Bronchial epithelial cell (primary cell): ENCODE results near the gene HSD17B14. TPM values are rescaled to one million over a fixed set of nuclear protein-coding genes. Genes with fewer than 3 reads are reported as not detected.

Source experiments
- DNase-seq: peaks from one replicate; pipeline ENCODE4 v3.0.0-alpha.2; 2010; ENCODE audit warnings: low read depth
- FAIRE-seq: peaks from 2 replicates; lab custom pipeline; 2011; peaks lifted over from hg19 to GRCh38; lab: Jason Lieb, UNC
- H3K27me3 ChIP-seq: 2 replicates; pipeline ENCODE4 v1.5.1; 2011; ENCODE audit warnings: low read length; ENCODE audit not compliant: control insufficient read depth, insufficient read depth
- H3K36me3 ChIP-seq: 2 replicates; pipeline ENCODE4 v1.5.1; 2011; ENCODE audit warnings: low read length; ENCODE audit not compliant: control insufficient read depth, insufficient read depth
- H3K4me3 ChIP-seq: 2 replicates; pipeline ENCODE4 v1.5.1; 2011; ENCODE audit warnings: mild to moderate bottlenecking, low read depth, low read length, control low read depth
- CTCF ChIP-seq: IDR thresholded peaks from 2 replicates; pipeline ENCODE4 v1.5.1; 2011; ENCODE audit warnings: mild to moderate bottlenecking, moderate library complexity, low read length, control low read depth, inconsistent platforms; ENCODE audit not compliant: insufficient read depth, severe bottlenecking
- total RNA-seq: library from RNA; depleted of rRNA; stranded (reverse); fragments of >200 nt; gene quantifications from 2 replicates; pipeline ENCODE4 v1.2.1, GENCODE V29; 2014

HSD17B14 gene
- total RNA-seq, 1 donor from 2014 or later = 1.3 TPM

- H3K27me3 ChIP-seq = no peaks in the 10 kb centered on the region
- DNase-seq (peak; percentile 28), FAIRE-seq (no peak)
- peak overlapping the region; percentile 21 for H3K4me3 ChIP-seq
- peaks cover 5% of the 10 kb centered on the region for H3K36me3 ChIP-seq
- no peak for TF ChIP-seq CTCF
Observed at GRCh38 chr19:48812094-48812929, 24.0 kb downstream of the HSD17B14 start.

GRCh38 chr19:48810151-48810550 lies 26.1 kb downstream of the HSD17B14 start:
- Histone ChIP-seq H3K36me3 (peaks cover 11% of the 10 kb centered on the region), H3K4me3 (peak overlapping the region; percentile 85), H3K27me3 (no peaks in the 10 kb centered on the region)
- DNase-seq = no peak
- TF ChIP-seq CTCF = no peak
- FAIRE-seq = peak; percentile 66

GRCh38 chr19:48807590-48808308 lies 28.5 kb downstream of the HSD17B14 start:
- no peak for TF ChIP-seq CTCF
- Histone ChIP-seq H3K36me3 (peaks cover 11% of the 10 kb centered on the region), H3K27me3 (no peaks in the 10 kb centered on the region), H3K4me3 (no peak overlapping the region)
- no peak for DNase-seq
- FAIRE-seq = no peak

- FAIRE-seq (no peak), DNase-seq (peak; percentile 36)
- Histone ChIP-seq H3K27me3 (no peaks in the 10 kb centered on the region), H3K36me3 (peaks cover 11% of the 10 kb centered on the region), H3K4me3 (no peak overlapping the region)
- no peak for TF ChIP-seq CTCF
Observed at GRCh38 chr19:48806818-48807589, 29.3 kb downstream of the HSD17B14 start.

GRCh38 chr19:48806518-48806817 lies 29.8 kb downstream of the HSD17B14 start:
- Histone ChIP-seq H3K27me3 (no peaks in the 10 kb centered on the region), H3K36me3 (peaks cover 11% of the 10 kb centered on the region), H3K4me3 (no peak overlapping the region)
- DNase-seq (no peak), FAIRE-seq (no peak)
- no peak for TF ChIP-seq CTCF
